Thoracic aorta (tissue), 2 donors: ENCODE measurements around the gene CHKA. TPM values are rescaled to one million over a fixed set of nuclear protein-coding genes. Genes with fewer than 3 reads are reported as not detected.

Source experiments
- ATAC-seq: fragments of 150-250 bp; one replicate; pipeline ENCODE4 v1.8.0; 2017; ENCODE audit warnings: low read depth; ENCODE audit not compliant: insufficient number of reproducible peaks, low FRiP score
- DNase-seq: peaks from one replicate; pipeline ENCODE4 v3.0.0-alpha.2; 2020; ENCODE audit warnings: low spot score
- H3K27ac ChIP-seq, 2 donors: fragments of 200-600 bp; sonication (generic); 1 replicate in 1 of 2; 2 replicates in 1 of 2; pipeline ENCODE4 v1.5.1; 2016; ENCODE audit warnings: mild to moderate bottlenecking in 2 of 2, moderate library complexity in 2 of 2
- H3K27me3 ChIP-seq: fragments of 200-600 bp; sonication (generic); replicated peaks from 2 replicates; pipeline ENCODE4 v1.6.0; 2016; ENCODE audit warnings: mild to moderate bottlenecking; ENCODE audit not compliant: insufficient read depth
- H3K36me3 ChIP-seq: fragments of 200-600 bp; sonication (generic); one replicate; pipeline ENCODE4 v1.5.1; 2016
- H3K4me1 ChIP-seq, 2 donors: fragments of 200-600 bp; sonication (generic); 1 replicate in 1 of 2; 2 replicates in 1 of 2; pipeline versions ENCODE4 v1.5.1 to v1.6.0; 2016; ENCODE audit warnings: low read depth in 2 of 2, mild to moderate bottlenecking in 1 of 2; ENCODE audit not compliant: control insufficient read depth in 1 of 2
- H3K4me3 ChIP-seq: fragments of 200-600 bp; sonication (generic); 2 replicates; pipeline ENCODE4 v1.5.1; 2016; ENCODE audit warnings: mild to moderate bottlenecking
- H3K9me3 ChIP-seq: fragments of 200-600 bp; sonication (generic); 2 replicates; pipeline ENCODE4 v1.5.1; 2016
- total RNA-seq, 2 donors: library from RNA; depleted of rRNA; stranded (reverse); fragments of >200 nt; gene quantifications; one replicate each; pipeline versions ENCODE4 v1.1.0 to v1.2.3, GENCODE V29; 2016
- TF ChIP-seq, protein P1 (sequence below): fragments of 200-600 bp; sonication (generic); IDR thresholded peaks from one replicate; pipeline ENCODE4 v1.5.1; 2019; ENCODE audit warnings: antibody characterized with exemption

CHKA gene
- total RNA-seq, 2 donors from 2014 or later = 12.5 to 22.2 TPM

DNA sequence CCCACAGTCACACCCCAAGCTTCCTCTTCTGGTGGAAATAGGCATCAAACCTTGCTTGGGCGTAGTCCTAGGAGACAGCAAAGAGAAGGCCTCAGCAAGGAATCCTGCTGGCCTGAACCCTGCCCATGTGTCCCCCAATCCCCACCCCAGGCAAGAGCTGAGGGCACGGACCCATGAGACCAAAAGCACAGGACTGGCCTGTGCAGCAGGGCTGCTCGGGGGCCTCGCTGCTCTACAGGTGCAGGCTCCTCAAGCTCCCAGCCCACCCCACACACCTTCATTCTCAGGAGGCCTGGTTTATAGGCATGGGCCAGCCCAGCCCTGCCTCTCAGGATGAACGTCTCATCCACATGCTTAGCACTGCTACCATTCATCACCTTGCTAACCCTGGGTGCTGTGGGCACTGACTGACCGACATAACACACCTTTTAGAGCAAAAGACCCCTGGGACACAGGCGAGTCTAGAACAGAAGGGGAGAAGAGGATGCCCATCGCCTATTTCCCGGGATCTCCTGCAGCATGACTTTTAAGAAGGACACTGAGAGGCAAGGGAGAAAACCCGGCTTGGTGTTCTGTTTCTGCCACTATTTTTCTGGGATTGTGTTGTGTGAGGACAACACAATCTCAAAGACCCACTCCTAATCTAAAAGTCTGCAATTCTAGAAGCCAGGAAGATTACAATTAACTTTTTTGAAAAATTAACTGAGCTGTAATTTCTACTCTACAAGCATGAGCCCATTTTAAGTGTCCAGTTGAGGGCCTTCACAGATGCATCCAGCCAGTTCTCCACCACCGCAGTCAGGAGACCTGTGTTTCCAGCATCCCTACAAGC lies 67.0 kb downstream of the CHKA start:
- TF ChIP-seq, protein P1, sequence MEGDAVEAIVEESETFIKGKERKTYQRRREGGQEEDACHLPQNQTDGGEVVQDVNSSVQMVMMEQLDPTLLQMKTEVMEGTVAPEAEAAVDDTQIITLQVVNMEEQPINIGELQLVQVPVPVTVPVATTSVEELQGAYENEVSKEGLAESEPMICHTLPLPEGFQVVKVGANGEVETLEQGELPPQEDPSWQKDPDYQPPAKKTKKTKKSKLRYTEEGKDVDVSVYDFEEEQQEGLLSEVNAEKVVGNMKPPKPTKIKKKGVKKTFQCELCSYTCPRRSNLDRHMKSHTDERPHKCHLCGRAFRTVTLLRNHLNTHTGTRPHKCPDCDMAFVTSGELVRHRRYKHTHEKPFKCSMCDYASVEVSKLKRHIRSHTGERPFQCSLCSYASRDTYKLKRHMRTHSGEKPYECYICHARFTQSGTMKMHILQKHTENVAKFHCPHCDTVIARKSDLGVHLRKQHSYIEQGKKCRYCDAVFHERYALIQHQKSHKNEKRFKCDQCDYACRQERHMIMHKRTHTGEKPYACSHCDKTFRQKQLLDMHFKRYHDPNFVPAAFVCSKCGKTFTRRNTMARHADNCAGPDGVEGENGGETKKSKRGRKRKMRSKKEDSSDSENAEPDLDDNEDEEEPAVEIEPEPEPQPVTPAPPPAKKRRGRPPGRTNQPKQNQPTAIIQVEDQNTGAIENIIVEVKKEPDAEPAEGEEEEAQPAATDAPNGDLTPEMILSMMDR = no peak
- Histone ChIP-seq H3K36me3 (peaks cover 29% of the 10 kb centered on the region), H3K9me3 (no peaks in the 10 kb centered on the region), H3K27ac (no peak overlapping the region), H3K27me3 (no peaks in the 10 kb centered on the region), H3K4me3 (no peak overlapping the region), H3K4me1 (no peaks in the 10 kb centered on the region)
- ATAC-seq = no peak
- no peak for DNase-seq

DNA sequence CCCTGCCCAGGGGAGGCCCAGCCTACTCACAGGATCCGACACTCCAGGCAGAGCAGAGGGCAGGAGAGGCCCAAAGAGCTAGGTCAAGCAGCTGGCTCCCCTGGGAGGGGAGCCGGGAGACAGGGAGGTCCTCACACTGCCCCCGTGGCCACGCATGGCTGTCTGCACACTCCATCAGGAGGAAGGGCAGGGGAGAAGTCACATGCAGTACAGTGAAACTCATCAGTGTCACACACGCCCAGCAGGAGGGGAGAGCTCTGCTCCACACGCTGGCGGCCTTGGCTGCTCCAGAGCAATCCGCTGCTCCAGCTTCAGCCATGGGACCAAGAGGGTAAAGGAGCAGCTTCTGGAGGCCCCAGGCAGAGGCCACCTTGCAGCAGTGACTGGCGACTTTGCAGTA lies 68.1 kb downstream of the CHKA start:
- ATAC-seq = no peak
- no peaks in the 10 kb centered on the region for H3K4me1 ChIP-seq
- no peak for DNase-seq
- H3K27me3 ChIP-seq = no peaks in the 10 kb centered on the region
- no peaks in the 10 kb centered on the region for H3K9me3 ChIP-seq
- no peak overlapping the region for H3K4me3 ChIP-seq
- TF ChIP-seq, protein P1 = no peak
- peaks cover 37% of the 10 kb centered on the region for H3K36me3 ChIP-seq
- no peak overlapping the region for H3K27ac ChIP-seq

DNA sequence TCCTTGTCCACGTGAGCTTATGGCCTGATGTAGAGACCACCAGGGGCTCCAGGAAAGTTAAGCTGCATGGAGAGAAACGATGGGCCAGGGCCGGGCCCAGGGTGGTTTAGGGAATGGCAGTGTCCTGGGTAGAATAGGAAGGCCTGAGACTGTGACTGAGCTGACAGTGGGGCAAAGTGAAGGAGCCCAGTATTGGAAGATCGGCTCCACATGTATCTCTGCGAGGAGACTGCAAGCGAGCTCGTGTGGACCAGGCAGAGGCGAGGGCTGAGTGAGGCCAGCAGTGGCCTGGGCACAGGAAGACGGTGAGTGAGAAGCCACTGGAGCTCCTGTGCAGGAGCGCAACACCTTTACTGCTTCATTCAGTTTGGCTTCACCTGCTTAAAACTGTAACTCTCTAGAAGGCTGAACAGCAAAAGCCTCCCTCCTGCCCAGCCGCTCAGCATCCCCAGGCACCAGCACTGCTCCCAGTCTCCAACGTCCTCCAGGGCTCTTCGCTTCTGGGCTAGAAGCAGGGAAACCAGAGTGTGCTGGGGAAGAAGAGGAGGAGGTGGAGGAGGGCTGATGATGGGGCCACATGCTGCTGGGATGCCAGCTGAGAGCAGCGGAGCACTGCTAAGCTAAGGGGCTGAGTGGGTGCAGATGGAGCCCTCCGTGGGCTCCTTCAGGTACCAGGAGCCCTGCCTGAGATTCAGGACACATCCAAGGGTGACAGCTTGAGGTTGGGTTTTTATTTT lies 68.9 kb downstream of the CHKA start:
- no peaks in the 10 kb centered on the region for H3K4me1 ChIP-seq
- H3K36me3 ChIP-seq = peaks cover 37% of the 10 kb centered on the region
- TF ChIP-seq, protein P1 = no peak
- no peak overlapping the region for H3K27ac ChIP-seq
- no peak overlapping the region for H3K4me3 ChIP-seq
- no peaks in the 10 kb centered on the region for H3K27me3 ChIP-seq
- no peaks in the 10 kb centered on the region for H3K9me3 ChIP-seq
- no peak for DNase-seq
- ATAC-seq = no peak

GRCh38 chr11:68051191-68052136 lies 69.7 kb downstream of the CHKA start:
- Histone ChIP-seq H3K27ac (no peak overlapping the region), H3K4me3 (no peak overlapping the region), H3K36me3 (peaks cover 37% of the 10 kb centered on the region), H3K9me3 (no peaks in the 10 kb centered on the region), H3K27me3 (no peaks in the 10 kb centered on the region), H3K4me1 (no peaks in the 10 kb centered on the region)
- DNase-seq = no peak
- ATAC-seq = no peak
- TF ChIP-seq, protein P1 = no peak
